Neutrophil (primary cell): ENCODE measurements around the gene ST7L.
"Not testable (repeated sequence)": the region's sequence is repeated elsewhere in the genome, so short reads cannot be mapped to it uniquely, and the experiment has no call there.

ENCODE experiments used
- H3K27ac ChIP-seq: fragments of 200-600 bp; sonication (generic); 2 replicates; pipeline ENCODE4 v1.5.1; 2016; ENCODE audit warnings: mild to moderate bottlenecking, moderate library complexity
- H3K27me3 ChIP-seq: fragments of 200-600 bp; sonication (generic); 2 replicates; pipeline ENCODE4 v1.6.0; 2016; ENCODE audit warnings: mild to moderate bottlenecking
- H3K36me3 ChIP-seq: fragments of 200-600 bp; sonication (generic); 2 replicates; pipeline ENCODE4 v1.5.1; 2017
- H3K4me1 ChIP-seq, 2 experiments: fragments of 200-600 bp in 1 of 2; sonication (generic) in 1 of 2; 1 replicate in 1 of 2; 2 replicates in 1 of 2; pipeline versions ENCODE4 v1.5.1 to v1.6.1; 2013 to 2016; ENCODE audit warnings: low read depth in 1 of 2, low read length in 1 of 2, mild to moderate bottlenecking in 1 of 2, moderate library complexity in 1 of 2; ENCODE audit not compliant: control insufficient read depth in 1 of 2, insufficient read depth in 1 of 2
- H3K4me3 ChIP-seq, 2 experiments: fragments of 200-600 bp in 1 of 2; sonication (generic) in 1 of 2; 1 replicate in 1 of 2; 2 replicates in 1 of 2; pipeline ENCODE4 v1.5.1; 2013 to 2016; ENCODE audit warnings: low read depth in 1 of 2, low read length in 1 of 2, mild to moderate bottlenecking in 1 of 2, moderate library complexity in 1 of 2
- H3K9me3 ChIP-seq: fragments of 200-600 bp; sonication (generic); 2 replicates; pipeline ENCODE4 v1.5.1; 2016
- TF ChIP-seq, protein P1 (sequence below): fragments of 200-600 bp; sonication (generic); IDR thresholded peaks from 2 replicates; pipeline ENCODE4 v1.5.1; 2016; ENCODE audit warnings: antibody characterized with exemption

The ST7L gene

DNA sequence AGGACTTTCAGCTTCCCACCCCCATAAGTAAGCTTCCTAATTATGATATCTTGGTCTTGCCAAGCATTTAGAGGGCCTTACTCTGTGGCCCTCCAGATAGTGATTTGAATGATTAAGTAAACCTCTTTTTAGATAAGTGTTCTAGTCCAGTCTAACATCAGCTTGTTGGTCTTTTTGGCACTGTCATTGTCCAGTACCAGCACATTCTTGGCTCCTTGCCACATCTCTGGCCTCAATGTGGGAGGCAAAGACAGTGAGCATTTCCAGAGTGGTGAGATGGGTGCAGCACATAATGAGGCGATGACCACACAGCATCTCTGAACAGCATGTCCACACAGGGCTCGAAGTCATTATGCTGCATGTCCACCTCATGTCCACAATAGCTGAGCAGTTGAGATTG is 6.8 kb upstream of the ST7L start:
- Histone ChIP-seq H3K27ac (peak overlapping the region; percentile 54), H3K9me3 (no peaks in the 10 kb centered on the region), H3K4me1 (peaks cover 75 to 77% of the 10 kb centered on the region in 2 experiments), H3K36me3 (peaks cover 19% of the 10 kb centered on the region), H3K4me3 (no peak overlapping the region), H3K27me3 (no peaks in the 10 kb centered on the region)
- TF ChIP-seq, protein P1, sequence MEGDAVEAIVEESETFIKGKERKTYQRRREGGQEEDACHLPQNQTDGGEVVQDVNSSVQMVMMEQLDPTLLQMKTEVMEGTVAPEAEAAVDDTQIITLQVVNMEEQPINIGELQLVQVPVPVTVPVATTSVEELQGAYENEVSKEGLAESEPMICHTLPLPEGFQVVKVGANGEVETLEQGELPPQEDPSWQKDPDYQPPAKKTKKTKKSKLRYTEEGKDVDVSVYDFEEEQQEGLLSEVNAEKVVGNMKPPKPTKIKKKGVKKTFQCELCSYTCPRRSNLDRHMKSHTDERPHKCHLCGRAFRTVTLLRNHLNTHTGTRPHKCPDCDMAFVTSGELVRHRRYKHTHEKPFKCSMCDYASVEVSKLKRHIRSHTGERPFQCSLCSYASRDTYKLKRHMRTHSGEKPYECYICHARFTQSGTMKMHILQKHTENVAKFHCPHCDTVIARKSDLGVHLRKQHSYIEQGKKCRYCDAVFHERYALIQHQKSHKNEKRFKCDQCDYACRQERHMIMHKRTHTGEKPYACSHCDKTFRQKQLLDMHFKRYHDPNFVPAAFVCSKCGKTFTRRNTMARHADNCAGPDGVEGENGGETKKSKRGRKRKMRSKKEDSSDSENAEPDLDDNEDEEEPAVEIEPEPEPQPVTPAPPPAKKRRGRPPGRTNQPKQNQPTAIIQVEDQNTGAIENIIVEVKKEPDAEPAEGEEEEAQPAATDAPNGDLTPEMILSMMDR = no peak

DNA sequence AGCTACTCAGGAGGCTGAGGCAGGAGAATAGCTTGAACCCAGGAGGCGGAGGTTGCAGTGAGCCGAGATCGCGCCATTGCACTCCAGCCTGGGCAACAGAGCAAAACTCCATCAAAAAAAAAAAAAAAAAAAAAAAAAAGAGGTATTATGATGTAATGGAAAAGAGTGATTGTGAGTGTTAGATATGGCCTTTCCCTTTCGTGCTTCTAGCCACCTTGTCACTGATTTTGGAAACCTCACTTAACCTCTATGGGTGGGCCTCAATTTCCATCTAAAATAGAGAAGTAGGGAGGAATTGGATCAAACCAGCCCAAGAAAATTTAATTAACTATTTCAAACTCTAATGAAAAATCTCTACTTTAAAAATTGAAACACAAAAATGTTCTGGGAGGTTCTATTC is 5.6 kb upstream of the ST7L start:
- H3K27me3 ChIP-seq, H3K9me3 ChIP-seq, H3K4me3 ChIP-seq: not testable (repeated sequence)
- Histone ChIP-seq H3K27ac (peak overlapping the region; percentile 54), H3K4me1 (peaks cover 70 to 77% of the 10 kb centered on the region in 2 experiments), H3K36me3 (peaks cover 13% of the 10 kb centered on the region)

DNA sequence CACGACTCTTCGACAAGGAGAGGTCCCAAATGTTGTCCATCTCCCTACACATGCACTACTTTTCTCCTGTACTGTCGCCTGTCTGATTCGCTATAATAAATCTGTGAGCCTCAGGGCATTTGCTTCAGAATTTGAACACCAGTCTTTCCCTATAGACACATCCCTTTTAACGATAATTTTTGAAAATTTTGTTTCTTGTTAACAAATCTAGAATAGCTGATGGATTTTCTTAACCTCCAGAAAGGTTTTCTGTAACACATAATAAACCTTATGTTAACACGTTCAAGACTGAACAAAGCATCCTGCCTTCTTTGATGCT is 1.4 kb upstream of the ST7L start:
- Histone ChIP-seq H3K4me1 (peaks cover 48 to 53% of the 10 kb centered on the region in 2 experiments), H3K4me3 (peak overlapping the region; percentile 82 to 99), H3K27ac (peak overlapping the region; percentile 97), H3K36me3 (no peaks in the 10 kb centered on the region), H3K9me3 (no peaks in the 10 kb centered on the region), H3K27me3 (no peaks in the 10 kb centered on the region)
- TF ChIP-seq, protein P1 = no peak

DNA sequence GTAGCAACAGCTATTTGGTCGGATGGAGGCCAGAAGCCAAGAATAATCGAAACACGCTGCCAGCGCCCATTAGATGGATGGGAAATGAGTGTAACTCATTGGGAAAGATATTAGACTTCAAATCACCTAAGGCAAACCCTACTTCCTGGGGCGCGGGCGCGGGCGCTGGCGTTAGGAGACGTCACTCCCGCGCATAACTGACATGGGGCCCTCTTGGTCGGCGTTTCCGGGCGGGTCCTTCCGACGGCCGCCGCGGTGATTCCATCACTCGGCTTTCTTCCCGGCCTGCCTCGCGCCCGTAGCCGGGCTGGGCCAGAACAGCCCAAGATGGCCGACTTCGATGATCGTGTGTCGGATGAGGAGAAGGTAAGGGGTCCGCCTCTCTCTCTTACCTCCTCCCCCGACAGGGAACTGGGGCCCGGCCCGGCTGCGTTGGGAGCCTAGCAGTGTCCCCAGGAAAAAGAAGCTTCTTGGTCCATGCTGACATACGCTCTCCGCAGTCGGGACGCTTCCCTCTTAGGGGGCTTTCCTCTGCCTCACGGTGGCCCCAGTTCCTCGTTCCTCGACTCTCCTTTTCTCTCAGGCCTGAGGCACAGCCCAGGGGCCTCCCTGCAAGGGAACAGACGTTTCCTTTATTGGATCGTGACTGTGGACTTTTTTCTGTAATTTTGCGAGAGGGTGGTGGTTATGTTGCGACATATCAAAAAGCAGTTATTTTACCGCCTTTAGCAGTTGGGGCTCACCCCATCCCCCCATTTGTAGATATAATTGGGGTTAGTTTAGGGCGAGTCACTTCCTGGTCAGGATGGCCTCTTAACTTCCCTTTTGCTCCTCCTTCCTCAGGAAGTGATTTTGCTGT is 806 bp upstream of the ST7L start, which contains the start of gene CAPZA1:
Gene CAPZA1 (plus strand): TSS at position 315 of the 859 bp plus-strand sequence. CDS start 13 bp downstream, at position 328.
- peak within 1 kb of the TSS; percentile 82 to 99 for H3K4me3 ChIP-seq
- H3K27ac ChIP-seq = peak within 1 kb of the TSS; percentile 97
- peaks cover 44 to 49% of the 10 kb centered on the region in 2 experiments for H3K4me1 ChIP-seq
- no peaks in the 10 kb centered on the region for H3K9me3 ChIP-seq
- no peaks in the 10 kb centered on the region for H3K36me3 ChIP-seq
- H3K27me3 ChIP-seq = no peaks in the 10 kb centered on the region
- TF ChIP-seq, protein P1 = no peak

DNA sequence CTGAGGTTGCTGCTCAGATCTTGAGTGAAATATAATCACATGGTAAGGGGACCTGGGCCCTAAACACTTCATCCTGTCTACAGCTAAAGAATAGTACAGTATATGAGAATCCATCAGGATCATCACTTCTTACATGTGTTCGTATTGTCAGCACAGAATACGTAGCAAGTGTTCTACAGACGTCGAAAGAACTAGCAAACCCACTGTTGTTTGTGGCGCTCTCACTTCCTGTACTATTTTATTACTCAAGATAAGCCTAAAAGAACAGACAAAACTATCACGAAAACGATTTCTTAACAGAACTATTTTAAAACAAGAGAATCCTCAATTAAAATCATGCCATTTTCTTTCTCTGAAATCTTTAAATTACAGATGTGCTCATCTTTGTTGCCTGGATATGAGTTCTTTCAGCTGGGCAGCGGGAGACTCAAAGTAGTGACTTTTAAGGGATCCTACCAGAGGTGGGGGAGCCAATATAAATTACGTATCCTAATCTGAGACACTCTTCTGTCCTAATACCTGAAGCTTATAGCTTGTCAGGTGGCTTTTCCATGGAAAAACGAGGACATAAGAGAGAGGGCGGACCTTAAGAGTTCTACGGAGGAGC is 724 bp downstream of the ST7L start:
- Histone ChIP-seq H3K4me3 (peak overlapping the region; percentile 82 to 99), H3K36me3 (no peaks in the 10 kb centered on the region), H3K9me3 (no peaks in the 10 kb centered on the region), H3K27me3 (no peaks in the 10 kb centered on the region), H3K27ac (peak overlapping the region; percentile 97), H3K4me1 (peaks cover 38 to 45% of the 10 kb centered on the region in 2 experiments)
- TF ChIP-seq, protein P1 = no peak

DNA sequence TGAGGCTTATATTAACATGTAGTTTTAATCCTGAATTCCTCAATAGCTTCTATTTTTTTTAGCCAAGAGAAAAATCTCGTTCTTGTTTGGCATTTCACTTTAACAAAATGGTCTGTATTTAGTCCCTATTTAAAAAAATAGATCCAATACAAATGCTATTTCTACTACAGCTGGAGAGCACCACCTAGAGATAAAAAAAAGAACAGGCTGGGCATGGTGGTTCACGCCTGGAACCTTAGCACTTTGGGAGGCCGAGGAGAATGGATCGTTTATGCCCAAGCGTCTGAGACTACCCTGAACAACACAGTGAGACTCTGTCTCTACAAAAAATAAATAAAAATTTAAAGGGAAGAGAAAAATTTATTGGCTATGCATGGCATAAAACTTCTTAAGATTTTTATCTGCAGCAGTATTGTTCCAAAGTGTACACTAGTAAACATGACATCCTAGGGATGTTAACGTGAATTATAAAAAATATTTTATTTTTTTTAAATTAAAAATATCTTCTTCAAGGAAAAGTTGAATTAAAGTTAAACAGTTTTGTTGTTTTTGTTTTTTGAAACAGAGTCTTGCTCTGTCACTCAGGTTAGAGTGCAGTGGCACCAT is 4.4 kb downstream of the ST7L start:
- no peaks in the 10 kb centered on the region for H3K36me3 ChIP-seq
- no peak overlapping the region for H3K27ac ChIP-seq
- H3K9me3 ChIP-seq = no peaks in the 10 kb centered on the region

More for the DNA sequence above, 4.4 kb downstream of the ST7L start:
- no peaks in the 10 kb centered on the region for H3K27me3 ChIP-seq
- TF ChIP-seq, protein P1 = peak; percentile 34
- H3K4me1 ChIP-seq = peaks cover 12 to 15% of the 10 kb centered on the region in 2 experiments
- H3K4me3 ChIP-seq = no peak overlapping the region
